ENCODE results near the gene CCDC187. TPM values are rescaled to one million over a fixed set of nuclear protein-coding genes. Genes with fewer than 3 reads are reported as not detected.

CCDC187 gene
- total RNA-seq, 1 experiment from 2014 or later = not detected

GRCh38 chr9:136287960-136288753, 15.7 kb downstream of the CCDC187 start:
- CTCF ChIA-PET = interaction anchor here (0.6 kb wide), 1 partner anchor 35 kb away, joined by 3 read pairs; no protein-coding TSS in a partner anchor
- no peaks in the 10 kb centered on the region for H3K9me3 Mint-ChIP-seq (ENCODE audit: unreplicated experiment)
- intact Hi-C loops (cut with micrococcal nuclease) = loop anchor here (10.0 kb wide), 1 partner anchor 143 kb away; no protein-coding TSS in a partner anchor

GRCh38 chr9:136286987-136287379, 16.9 kb downstream of the CCDC187 start:
- BruUV-seq (replicated peaks) = no TSS peak
- H3K36me3 Mint-ChIP-seq (ENCODE audit: insufficient read depth, unreplicated experiment) = no peaks in the 10 kb centered on the region
- ChIA-PET CTCF (interaction anchor here (1.3 to 1.5 kb wide), 2 partner anchors 9 to 23 kb away, joined by 3 to 5 read pairs; no protein-coding TSS in a partner anchor), POLR2A (interaction anchor here (0.6 to 1.3 kb wide), 2 partner anchors 8 to 265 kb away, joined by 3 read pairs; no protein-coding TSS in a partner anchor)
- DNase-seq (ENCODE audit: unreplicated experiment) = no peak
- TF ChIP-seq, protein P1, sequence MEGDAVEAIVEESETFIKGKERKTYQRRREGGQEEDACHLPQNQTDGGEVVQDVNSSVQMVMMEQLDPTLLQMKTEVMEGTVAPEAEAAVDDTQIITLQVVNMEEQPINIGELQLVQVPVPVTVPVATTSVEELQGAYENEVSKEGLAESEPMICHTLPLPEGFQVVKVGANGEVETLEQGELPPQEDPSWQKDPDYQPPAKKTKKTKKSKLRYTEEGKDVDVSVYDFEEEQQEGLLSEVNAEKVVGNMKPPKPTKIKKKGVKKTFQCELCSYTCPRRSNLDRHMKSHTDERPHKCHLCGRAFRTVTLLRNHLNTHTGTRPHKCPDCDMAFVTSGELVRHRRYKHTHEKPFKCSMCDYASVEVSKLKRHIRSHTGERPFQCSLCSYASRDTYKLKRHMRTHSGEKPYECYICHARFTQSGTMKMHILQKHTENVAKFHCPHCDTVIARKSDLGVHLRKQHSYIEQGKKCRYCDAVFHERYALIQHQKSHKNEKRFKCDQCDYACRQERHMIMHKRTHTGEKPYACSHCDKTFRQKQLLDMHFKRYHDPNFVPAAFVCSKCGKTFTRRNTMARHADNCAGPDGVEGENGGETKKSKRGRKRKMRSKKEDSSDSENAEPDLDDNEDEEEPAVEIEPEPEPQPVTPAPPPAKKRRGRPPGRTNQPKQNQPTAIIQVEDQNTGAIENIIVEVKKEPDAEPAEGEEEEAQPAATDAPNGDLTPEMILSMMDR (IDR thresholded peaks at IDR 0.05; ENCODE audit: unreplicated experiment) = no peak
- peaks cover 20% of the 10 kb centered on the region for H3K27me3 Mint-ChIP-seq (ENCODE audit: insufficient read depth, unreplicated experiment)
- no peaks in the 10 kb centered on the region for H3K4me1 Mint-ChIP-seq (ENCODE audit: insufficient read depth, unreplicated experiment)
- intact Hi-C loops (cut with micrococcal nuclease) = loop anchor here (10.0 kb wide), 1 partner anchor 142 kb away; no protein-coding TSS in a partner anchor
- H3K9me3 Mint-ChIP-seq (ENCODE audit: unreplicated experiment) = no peaks in the 10 kb centered on the region
- H3K4me3 Mint-ChIP-seq (ENCODE audit: unreplicated experiment) = no peak overlapping the region
- H3K27ac Mint-ChIP-seq (ENCODE audit: low read depth, unreplicated experiment) = no peak overlapping the region

More at GRCh38 chr9:136287960-136288753, 15.7 kb downstream of the CCDC187 start:
- DNase-seq (ENCODE audit: unreplicated experiment) = no peak
- Mint-ChIP-seq H3K4me1 (ENCODE audit: insufficient read depth, unreplicated experiment) (no peaks in the 10 kb centered on the region), H3K27ac (ENCODE audit: low read depth, unreplicated experiment) (no peak overlapping the region), H3K27me3 (ENCODE audit: insufficient read depth, unreplicated experiment) (peaks cover 20% of the 10 kb centered on the region), H3K4me3 (ENCODE audit: unreplicated experiment) (no peak overlapping the region), H3K36me3 (ENCODE audit: insufficient read depth, unreplicated experiment) (no peaks in the 10 kb centered on the region)
- POLR2A ChIA-PET = interaction anchor here (1.3 kb wide), 1 partner anchor 9 kb away, joined by 3 read pairs; no protein-coding TSS in a partner anchor
- TF ChIP-seq, protein P1 (IDR thresholded peaks at IDR 0.05; ENCODE audit: unreplicated experiment) = no peak
- no TSS peak for BruUV-seq (replicated peaks)

GRCh38 chr9:136286359-136286986, 17.4 kb downstream of the CCDC187 start:
- CTCF ChIA-PET = interaction anchor here (0.8 to 1.5 kb wide), 3 partner anchors 8 to 25 kb away, joined by 3 to 5 read pairs (median 3); no protein-coding TSS in a partner anchor
- POLR2A ChIA-PET = no interaction called here

More at GRCh38 chr9:136286359-136286986, 17.4 kb downstream of the CCDC187 start:
- TF ChIP-seq, protein P1 (IDR thresholded peaks at IDR 0.05; ENCODE audit: unreplicated experiment) = no peak
- intact Hi-C loops (cut with micrococcal nuclease) = loop anchor here (10.0 kb wide), 1 partner anchor 142 kb away; no protein-coding TSS in a partner anchor
- DNase-seq (ENCODE audit: unreplicated experiment) = no peak
- Mint-ChIP-seq H3K4me1 (ENCODE audit: insufficient read depth, unreplicated experiment) (no peaks in the 10 kb centered on the region), H3K27ac (ENCODE audit: low read depth, unreplicated experiment) (no peak overlapping the region), H3K27me3 (ENCODE audit: insufficient read depth, unreplicated experiment) (peaks cover 20% of the 10 kb centered on the region), H3K36me3 (ENCODE audit: insufficient read depth, unreplicated experiment) (no peaks in the 10 kb centered on the region), H3K9me3 (ENCODE audit: unreplicated experiment) (no peaks in the 10 kb centered on the region), H3K4me3 (ENCODE audit: unreplicated experiment) (no peak overlapping the region)
- BruUV-seq (replicated peaks) = no TSS peak

Data from MCF 10A (cell line).